Tibial nerve (tissue), 4 donors: ENCODE data around the gene ARHGEF33. TPM values are rescaled to one million over a fixed set of nuclear protein-coding genes. Genes with fewer than 3 reads are reported as not detected.

Experiments
- DNase-seq, 2 donors: peaks; one replicate each; pipeline ENCODE4 v3.0.0-alpha.2; 2019; ENCODE audit warnings: low spot score in 2 of 2
- H3K27ac ChIP-seq, 4 donors: fragments of 200-600 bp; sonication (generic) in 3 of 4; one replicate each; pipeline ENCODE4 v1.5.1; 2017 to 2019; ENCODE audit warnings: mild to moderate bottlenecking in 1 of 4
- H3K27me3 ChIP-seq, 2 donors: fragments of 200-600 bp; sonication (generic) in 1 of 2; one replicate each; pipeline versions ENCODE4 v1.5.1 to v1.6.0; 2017 to 2019
- H3K36me3 ChIP-seq, 3 donors: fragments of 200-600 bp; sonication (generic); one replicate each; pipeline ENCODE4 v1.5.1; 2018 to 2019
- H3K4me1 ChIP-seq, 4 donors: fragments of 200-600 bp; sonication (generic) in 3 of 4; one replicate each; pipeline ENCODE4 v1.5.1; 2017 to 2019
- H3K4me3 ChIP-seq, 4 donors: fragments of 200-600 bp; sonication (generic) in 3 of 4; one replicate each; pipeline ENCODE4 v1.5.1; 2017 to 2019; ENCODE audit warnings: mild to moderate bottlenecking in 1 of 4, moderate library complexity in 1 of 4
- H3K9me3 ChIP-seq, 4 donors: fragments of 200-600 bp; sonication (generic) in 3 of 4; one replicate each; pipeline ENCODE4 v1.5.1; 2017 to 2019
- EP300 ChIP-seq, 2 donors: sonication (generic); formaldehyde crosslinking; IDR thresholded peaks; one replicate each; pipeline ENCODE4 v1.6.1; 2017; ENCODE audit warnings: antibody characterized with exemption in 2 of 2, mild to moderate bottlenecking in 1 of 2
- POLR2A ChIP-seq, 2 donors: fragments of 450-650 bp; IDR thresholded peaks; one replicate each; pipeline ENCODE4 v1.6.1; 2017; ENCODE audit warnings: antibody characterized with exemption in 2 of 2, mild to moderate bottlenecking in 2 of 2, moderate library complexity in 2 of 2
- WGBS, 2 donors: methylation state at CpG; one replicate each; pipeline ENCODE4 v1.1.5; 2018; 5-methylcytosine and 5-hydroxymethylcytosine counted together
- total RNA-seq, 4 donors: library from RNA; depleted of rRNA; stranded (reverse); fragments of >200 nt; gene quantifications; one replicate each; pipeline ENCODE4 v1.1.0, GENCODE V29; 2016
- TF ChIP-seq, protein P1 (sequence below), 5 experiments: fragments of 200-600 bp in 3 of 5; fragments of 450-650 bp in 2 of 5; sonication (generic) in 3 of 5; IDR thresholded peaks; one replicate each; pipeline ENCODE4 v1.5.1; 2016 to 2019; ENCODE audit warnings: antibody characterized with exemption in 5 of 5, mild to moderate bottlenecking in 3 of 5, moderate library complexity in 2 of 5

Gene ARHGEF33
- total RNA-seq, 4 donors from 2014 or later, result 2.5 to 9.3 (median 4.1) TPM

DNA sequence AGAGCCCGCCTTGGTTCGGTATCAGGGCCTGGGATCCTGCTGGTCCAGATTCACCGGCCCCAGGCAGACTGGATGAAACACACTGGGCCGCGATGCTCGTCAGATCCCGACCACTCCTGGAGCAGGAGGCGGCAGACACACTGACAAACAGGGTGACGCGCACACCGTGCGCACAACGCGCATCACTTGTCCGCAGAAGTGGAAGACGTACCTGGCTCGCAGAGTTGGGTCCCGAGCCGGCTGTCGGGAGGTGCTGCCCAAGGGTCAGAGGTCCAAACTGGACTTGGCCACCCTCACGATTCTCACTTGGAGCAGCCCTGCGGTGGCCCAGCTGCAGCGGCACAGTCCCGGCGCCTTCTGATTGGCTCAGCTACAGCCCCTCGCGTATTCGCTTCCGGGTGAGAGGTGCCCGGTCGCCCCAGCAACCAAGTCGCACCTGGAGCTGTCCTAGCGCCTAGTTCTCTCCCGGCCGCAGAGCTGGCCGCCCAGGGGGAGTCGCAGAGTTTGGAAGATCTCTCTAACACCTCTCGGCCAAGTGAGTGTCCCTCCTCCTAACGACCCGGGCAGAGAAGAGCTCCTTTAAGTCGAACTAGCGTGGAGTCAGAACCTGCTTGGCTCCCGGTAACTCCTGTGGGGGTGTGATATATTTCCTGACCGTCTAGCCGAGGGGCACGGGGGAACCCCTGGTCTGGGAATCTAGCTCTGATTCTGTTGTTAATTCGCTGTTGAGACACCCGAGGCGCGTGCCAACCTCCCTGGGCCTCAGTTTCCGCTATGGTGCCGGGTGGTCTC is 13.9 kb upstream of the ARHGEF33 start, which contains the start of the genes DHX57 and MORN2:
Gene DHX57, minus strand, starts transcription at position 359 of the 792 bp plus-strand sequence. CDS start 7,529 bp downstream, outside the sequence.
Gene MORN2, plus strand, starts transcription at position 401 of the 792 bp plus-strand sequence.
- DNase-seq, result peak; percentile 71 to 81
- Histone ChIP-seq H3K9me3 (peaks cover 0 to 11% (median 0%) of the 10 kb centered on the region in 4 donors), H3K36me3 (peaks cover 0 to 23% (median 0%) of the 10 kb centered on the region in 3 donors), H3K4me3 (peak within 1 kb of the TSS; percentile 62 to 97 (median 78)), H3K27ac (peak within 1 kb of the TSS in 3 of 4 donors; percentile 54 to 82 (median 62)), H3K27me3 (no peaks in the 10 kb centered on the region), H3K4me1 (peaks cover 0 to 18% (median 4%) of the 10 kb centered on the region in 4 donors)
- TF ChIP-seq, protein P1, sequence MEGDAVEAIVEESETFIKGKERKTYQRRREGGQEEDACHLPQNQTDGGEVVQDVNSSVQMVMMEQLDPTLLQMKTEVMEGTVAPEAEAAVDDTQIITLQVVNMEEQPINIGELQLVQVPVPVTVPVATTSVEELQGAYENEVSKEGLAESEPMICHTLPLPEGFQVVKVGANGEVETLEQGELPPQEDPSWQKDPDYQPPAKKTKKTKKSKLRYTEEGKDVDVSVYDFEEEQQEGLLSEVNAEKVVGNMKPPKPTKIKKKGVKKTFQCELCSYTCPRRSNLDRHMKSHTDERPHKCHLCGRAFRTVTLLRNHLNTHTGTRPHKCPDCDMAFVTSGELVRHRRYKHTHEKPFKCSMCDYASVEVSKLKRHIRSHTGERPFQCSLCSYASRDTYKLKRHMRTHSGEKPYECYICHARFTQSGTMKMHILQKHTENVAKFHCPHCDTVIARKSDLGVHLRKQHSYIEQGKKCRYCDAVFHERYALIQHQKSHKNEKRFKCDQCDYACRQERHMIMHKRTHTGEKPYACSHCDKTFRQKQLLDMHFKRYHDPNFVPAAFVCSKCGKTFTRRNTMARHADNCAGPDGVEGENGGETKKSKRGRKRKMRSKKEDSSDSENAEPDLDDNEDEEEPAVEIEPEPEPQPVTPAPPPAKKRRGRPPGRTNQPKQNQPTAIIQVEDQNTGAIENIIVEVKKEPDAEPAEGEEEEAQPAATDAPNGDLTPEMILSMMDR (IDR thresholded peaks at IDR 0.05), result no peak
- peak; percentile 20 to 60 for TF ChIP-seq EP300 (IDR thresholded peaks at IDR 0.05)
- 1 to 2% methylated on average over 31 to 49 of the region's 52 CpGs for WGBS, 2 donors

DNA sequence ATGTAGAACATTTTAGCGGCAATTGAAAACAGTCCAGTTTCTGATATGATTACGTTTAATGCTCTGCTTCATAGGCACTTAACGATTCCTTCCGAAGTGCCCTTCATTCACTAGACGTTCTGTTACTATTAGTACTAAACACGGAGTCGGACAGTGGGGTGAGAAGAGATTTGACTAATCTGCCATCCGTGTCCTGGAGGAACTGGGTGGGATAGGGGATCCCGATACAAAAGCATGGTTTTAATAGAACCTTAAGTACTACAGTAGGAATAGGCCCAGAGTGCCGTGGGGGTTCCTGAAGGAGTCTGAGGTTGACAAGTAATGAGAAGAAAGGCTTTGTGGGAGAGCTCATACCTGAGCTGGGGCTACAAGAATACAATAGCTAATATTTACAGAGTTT is 13.3 kb upstream of the ARHGEF33 start:
- H3K4me1 ChIP-seq, result peaks cover 0 to 18% (median 4%) of the 10 kb centered on the region in 4 donors
- H3K4me3 ChIP-seq, result peak overlapping the region; percentile 62 to 97 (median 78)
- H3K27me3 ChIP-seq, result no peaks in the 10 kb centered on the region
- TF ChIP-seq EP300 (IDR thresholded peaks at IDR 0.05) (no peak), POLR2A (IDR thresholded peaks at IDR 0.05) (no peak)
- TF ChIP-seq, protein P1 (IDR thresholded peaks at IDR 0.05), result no peak
- H3K9me3 ChIP-seq, result peaks cover 0 to 7% (median 0%) of the 10 kb centered on the region in 4 donors
- no peak for DNase-seq
- no peak overlapping the region for H3K27ac ChIP-seq
- WGBS, 2 donors, result 31 to 32% methylated on average over 10 of the region's 10 CpGs
- H3K36me3 ChIP-seq, result peaks cover 0 to 26% (median 0%) of the 10 kb centered on the region in 3 donors

DNA sequence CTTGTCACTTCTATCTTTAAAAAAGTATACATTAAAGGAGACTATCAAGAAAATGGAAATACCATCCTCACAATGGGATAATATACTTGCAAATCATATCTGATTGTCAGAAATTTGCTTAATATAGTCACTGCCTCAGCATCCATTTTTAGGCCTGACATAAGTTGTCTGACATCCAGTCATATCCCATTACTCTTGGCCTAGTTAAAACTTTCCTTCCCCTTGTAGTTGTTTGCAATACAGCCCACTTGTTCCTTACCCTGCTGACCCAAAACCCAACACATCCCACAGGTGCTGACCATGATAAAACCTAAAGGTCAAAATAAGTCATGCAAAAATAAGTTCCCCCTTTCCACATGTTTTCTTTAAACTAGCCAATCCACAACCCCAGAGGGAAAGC is 3.6 kb upstream of the ARHGEF33 start:
- H3K9me3 ChIP-seq, result no peaks in the 10 kb centered on the region
- no peak overlapping the region for H3K27ac ChIP-seq
- peaks cover 0 to 46% (median 0%) of the 10 kb centered on the region in 3 donors for H3K36me3 ChIP-seq
- no peak overlapping the region for H3K4me3 ChIP-seq
- H3K27me3 ChIP-seq, result no peaks in the 10 kb centered on the region
- no peak for TF ChIP-seq POLR2A (IDR thresholded peaks at IDR 0.05)
- no peak for TF ChIP-seq EP300 (IDR thresholded peaks at IDR 0.05)
- TF ChIP-seq, protein P1 (IDR thresholded peaks at IDR 0.05), result no peak
- no peaks in the 10 kb centered on the region for H3K4me1 ChIP-seq
- DNase-seq, result no peak

DNA sequence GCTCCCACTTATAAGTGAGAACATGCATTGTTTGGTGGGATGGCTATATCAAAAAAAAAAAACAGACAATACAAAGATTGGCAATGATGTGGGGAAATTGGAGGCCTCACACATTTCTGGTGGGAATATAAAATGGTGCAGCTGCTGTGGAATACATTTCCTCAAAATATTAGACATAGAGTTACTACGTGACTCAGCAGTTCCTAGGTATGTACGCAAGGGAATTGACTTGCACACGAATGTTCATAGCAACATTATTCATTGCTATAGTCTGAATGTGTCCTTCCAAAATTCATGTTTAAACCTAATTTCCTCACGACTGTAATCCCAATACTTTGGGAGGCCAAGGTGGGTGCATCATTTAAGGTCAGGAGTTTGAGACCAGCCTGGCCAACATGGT is 2.3 kb upstream of the ARHGEF33 start:
- no peaks in the 10 kb centered on the region for H3K27me3 ChIP-seq
- H3K9me3 ChIP-seq, result no peaks in the 10 kb centered on the region
- no peak for DNase-seq
- no peaks in the 10 kb centered on the region for H3K4me1 ChIP-seq
- no peak overlapping the region for H3K4me3 ChIP-seq
- TF ChIP-seq, protein P1 (IDR thresholded peaks at IDR 0.05), result no peak
- TF ChIP-seq EP300 (IDR thresholded peaks at IDR 0.05) (no peak), POLR2A (IDR thresholded peaks at IDR 0.05) (no peak)
- WGBS, 2 donors, result 92 to 94% methylated on average over 4 of the region's 4 CpGs
- H3K27ac ChIP-seq, result no peak overlapping the region
- peaks cover 0 to 35% (median 0%) of the 10 kb centered on the region in 3 donors for H3K36me3 ChIP-seq

DNA sequence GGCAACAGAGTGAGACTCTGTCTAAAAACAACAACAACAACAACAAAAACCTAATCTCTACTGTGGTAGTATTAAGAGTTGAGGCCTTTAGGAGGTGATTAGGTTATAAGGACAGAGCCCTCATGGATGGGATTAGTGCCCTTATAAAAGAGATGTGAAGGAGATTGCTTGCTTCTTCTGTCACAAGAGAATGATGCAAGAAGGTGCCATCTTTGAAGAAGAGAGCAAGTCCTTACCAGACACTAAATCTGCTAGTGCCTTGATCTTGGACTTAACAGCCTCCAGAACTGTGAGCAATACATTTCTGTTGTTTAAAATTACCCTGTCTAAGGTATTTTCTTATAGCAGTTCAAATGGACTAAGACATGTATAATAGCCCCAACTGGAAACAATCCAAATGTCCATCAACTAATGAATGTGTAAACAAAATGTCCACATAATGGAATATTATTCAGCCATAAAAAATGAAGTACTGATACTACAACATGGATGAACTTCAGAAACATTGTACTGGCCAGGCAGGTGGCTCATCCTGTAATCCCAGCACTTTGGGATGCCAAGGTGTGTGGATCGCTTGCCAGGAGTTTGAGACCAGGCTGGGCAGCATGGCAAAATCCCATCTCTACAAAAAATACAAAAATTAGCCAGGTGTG is 1.6 kb upstream of the ARHGEF33 start:
- 92 to 95% methylated on average over 1 of the region's 1 CpG for WGBS, 2 donors
- Histone ChIP-seq H3K4me1 (no peaks in the 10 kb centered on the region), H3K27me3 (no peaks in the 10 kb centered on the region), H3K27ac (no peak overlapping the region), H3K4me3 (no peak overlapping the region), H3K9me3 (no peaks in the 10 kb centered on the region), H3K36me3 (peaks cover 0 to 29% (median 0%) of the 10 kb centered on the region in 3 donors)
- TF ChIP-seq EP300 (IDR thresholded peaks at IDR 0.05), result no peak
- TF ChIP-seq POLR2A (IDR thresholded peaks at IDR 0.05), result no peak
- TF ChIP-seq, protein P1 (IDR thresholded peaks at IDR 0.05), result no peak
- no peak for DNase-seq
